Body of pancreas (tissue), 4 donors: ENCODE measurements around the gene PCBP3. TPM values are rescaled to one million over a fixed set of nuclear protein-coding genes. Genes with fewer than 3 reads are reported as not detected.

Experiments used
- ATAC-seq: fragments of 150-250 bp; one replicate; pipeline ENCODE4 v1.9.1; 2016
- DNase-seq, 4 donors: peaks; one replicate each; pipeline ENCODE4 v3.0.0-alpha.2; 2019
- H3K27ac ChIP-seq, 4 donors: fragments of 200-600 bp; sonication (generic); 1 replicate in 3 of 4; 2 replicates in 1 of 4; pipeline versions ENCODE4 v1.5.1 to v1.6.1; 2016 to 2019; ENCODE audit warnings: mild to moderate bottlenecking in 1 of 4, mixed read lengths in 1 of 4, moderate library complexity in 1 of 4
- H3K27me3 ChIP-seq, 2 donors: fragments of 200-600 bp; sonication (generic); one replicate each; pipeline ENCODE4 v1.6.0; 2016; ENCODE audit warnings: mild to moderate bottlenecking in 1 of 2
- H3K36me3 ChIP-seq, 2 donors: fragments of 200-600 bp; sonication (generic); replicated peaks in 1 of 2; 2 replicates each; pipeline ENCODE4 v1.5.1; 2016; ENCODE audit warnings: low read depth in 2 of 2; ENCODE audit not compliant: insufficient read depth in 1 of 2
- H3K4me1 ChIP-seq: fragments of 200-600 bp; sonication (generic); one replicate; pipeline ENCODE4 v1.6.0; 2016
- H3K4me3 ChIP-seq, 2 donors: fragments of 200-600 bp; sonication (generic); 1 replicate in 1 of 2; 2 replicates in 1 of 2; pipeline ENCODE4 v1.5.1; 2016 to 2019
- H3K9me3 ChIP-seq, 3 donors: fragments of 200-600 bp; sonication (generic); 1 replicate in 2 of 3; 2 replicates in 1 of 3; pipeline ENCODE4 v1.5.1; 2016
- CTCF ChIP-seq, 7 experiments: fragments of 450-650 bp in 4 of 7; fragments of 200-600 bp in 3 of 7; sonication (generic) in 3 of 7; IDR thresholded peaks; one replicate each; pipeline ENCODE4 v1.5.1; 2016 to 2019; ENCODE audit warnings: antibody characterized with exemption in 7 of 7
- POLR2A ChIP-seq, 3 donors: fragments of 450-650 bp; IDR thresholded peaks; one replicate each; pipeline ENCODE4 v1.6.1; 2016; ENCODE audit warnings: antibody characterized with exemption in 3 of 3, mild to moderate bottlenecking in 2 of 3
- WGBS, 2 donors: methylation state at CpG; one replicate each; pipeline ENCODE4 v1.1.5; 2017; 5-methylcytosine and 5-hydroxymethylcytosine counted together
- intact Hi-C: fragments of 100-400 bp; cut with DNase I; formaldehyde crosslinking; loops from one replicate; pipeline ENCODE4 v1.15.1; 2023
- total RNA-seq, 2 donors: library from RNA; depleted of rRNA; stranded (reverse); fragments of >200 nt; gene quantifications; one replicate each; pipeline ENCODE4 v1.1.0, GENCODE V29; 2016

The PCBP3 gene
- total RNA-seq, 2 donors from 2014 or later, result 1.3 to 4.6 TPM

- ATAC-seq, result no peak
- DNase-seq, result no peak
- no peaks in the 10 kb centered on the region for H3K36me3 ChIP-seq
- TF ChIP-seq POLR2A (IDR thresholded peaks at IDR 0.05), result no peak
- TF ChIP-seq CTCF (IDR thresholded peaks at IDR 0.05), result no peak
- H3K27ac ChIP-seq, result no peak overlapping the region
- H3K4me1 ChIP-seq, result no peaks in the 10 kb centered on the region
- intact Hi-C loops, result no loop called here
- H3K27me3 ChIP-seq, result no peaks in the 10 kb centered on the region
- H3K4me3 ChIP-seq, result no peak overlapping the region
- H3K9me3 ChIP-seq, result no peaks in the 10 kb centered on the region
- 84 to 85% methylated on average over 10 of the region's 10 CpGs for WGBS, 2 donors
Observed at GRCh38 chr21:45723049-45723958, 79.8 kb downstream of the PCBP3 start.

- Histone ChIP-seq H3K36me3 (no peaks in the 10 kb centered on the region), H3K9me3 (no peaks in the 10 kb centered on the region), H3K27me3 (no peaks in the 10 kb centered on the region), H3K27ac (no peak overlapping the region), H3K4me3 (no peak overlapping the region), H3K4me1 (no peaks in the 10 kb centered on the region)
- TF ChIP-seq POLR2A (IDR thresholded peaks at IDR 0.05) (no peak), CTCF (IDR thresholded peaks at IDR 0.05) (no peak)
- WGBS, 2 donors, result 57 to 67% methylated on average over 12 to 13 of the region's 13 CpGs
- intact Hi-C loops, result no loop called here
- DNase-seq (no peak), ATAC-seq (no peak)
Observed at GRCh38 chr21:45724345-45724961, 80.9 kb downstream of the PCBP3 start.

- no peak for TF ChIP-seq POLR2A (IDR thresholded peaks at IDR 0.05)
- no peak for TF ChIP-seq CTCF (IDR thresholded peaks at IDR 0.05)
- intact Hi-C loops, result no loop called here
- no peaks in the 10 kb centered on the region for H3K36me3 ChIP-seq
- no peak for ATAC-seq
- H3K4me1 ChIP-seq, result no peaks in the 10 kb centered on the region
- no peaks in the 10 kb centered on the region for H3K9me3 ChIP-seq
- no peak overlapping the region for H3K27ac ChIP-seq
- no peaks in the 10 kb centered on the region for H3K27me3 ChIP-seq
- DNase-seq, result no peak
- no peak overlapping the region for H3K4me3 ChIP-seq
- WGBS, 2 donors, result 85 to 87% methylated on average over 10 of the region's 10 CpGs
Observed at GRCh38 chr21:45724994-45725843, 81.7 kb downstream of the PCBP3 start.

- 84 to 95% methylated on average over 6 to 7 of the region's 7 CpGs for WGBS, 2 donors
- Histone ChIP-seq H3K4me3 (no peak overlapping the region), H3K4me1 (no peaks in the 10 kb centered on the region), H3K27ac (no peak overlapping the region), H3K27me3 (no peaks in the 10 kb centered on the region), H3K36me3 (no peaks in the 10 kb centered on the region), H3K9me3 (no peaks in the 10 kb centered on the region)
- intact Hi-C loops, result no loop called here
- DNase-seq (no peak), ATAC-seq (no peak)
- TF ChIP-seq CTCF (IDR thresholded peaks at IDR 0.05), result no peak
- TF ChIP-seq POLR2A (IDR thresholded peaks at IDR 0.05), result no peak
Observed at GRCh38 chr21:45725844-45726200, 82.3 kb downstream of the PCBP3 start.
